HEK293T (cell line): Measurements from ENCODE around the gene GLRA3.

Source experiments
- CTCF ChIA-PET: fragments of 350-600 bp; formaldehyde crosslinking; extraction: SDS; loops from one replicate; lab custom pipeline; 2021; ENCODE audit warnings: antibody characterized with exemption, inconsistent platforms; lab: Yijun Ruan, JAX
- POLR2A ChIA-PET: fragments of 350-600 bp; formaldehyde crosslinking; extraction: SDS; loops from one replicate; lab custom pipeline; 2020; ENCODE audit warnings: antibody characterized with exemption, inconsistent platforms; lab: Yijun Ruan, JAX
- DNase-seq: peaks from one replicate; pipeline ENCODE4 v3.0.0; 2012; ENCODE audit warnings: mixed read lengths; ENCODE audit errors: extremely low spot score
- ARNT ChIP-seq: fragments of 450-650 bp; IDR thresholded peaks from 2 replicates; pipeline ENCODE4 v1.6.1; 2017; ENCODE audit warnings: mild to moderate bottlenecking
- BHLHE40 ChIP-seq: fragments of 450-650 bp; IDR thresholded peaks from 2 replicates; pipeline ENCODE4 v1.6.1; 2016; ENCODE audit warnings: mild to moderate bottlenecking, moderate library complexity, borderline replicate concordance
- CTBP1 ChIP-seq: fragments of 450-650 bp; IDR thresholded peaks from 2 replicates; pipeline ENCODE4 v1.6.1; 2016; ENCODE audit warnings: borderline replicate concordance
- ELF4 ChIP-seq: fragments of 450-650 bp; IDR thresholded peaks from 2 replicates; pipeline ENCODE4 v1.6.1; 2017; ENCODE audit warnings: antibody characterized with exemption
- FOXA1 ChIP-seq: fragments of 450-650 bp; IDR thresholded peaks from 2 replicates; pipeline ENCODE4 v1.6.1; 2016; ENCODE audit warnings: mild to moderate bottlenecking
- FOXK2 ChIP-seq: fragments of 450-650 bp; IDR thresholded peaks from 2 replicates; pipeline ENCODE4 v1.6.1; 2016; ENCODE audit warnings: mild to moderate bottlenecking
- FOXM1 ChIP-seq: fragments of 450-650 bp; IDR thresholded peaks from 2 replicates; pipeline ENCODE4 v1.6.1; 2017; ENCODE audit warnings: mild to moderate bottlenecking, borderline replicate concordance
- HDGF ChIP-seq: fragments of 450-650 bp; IDR thresholded peaks from 2 replicates; pipeline ENCODE4 v1.6.1; 2017; ENCODE audit warnings: antibody characterized with exemption, borderline replicate concordance
- L3MBTL2 ChIP-seq: fragments of 450-650 bp; conservative IDR thresholded peaks from 2 replicates; pipeline ENCODE4 v1.6.1; 2016; ENCODE audit warnings: mild to moderate bottlenecking
- LEF1 ChIP-seq: fragments of 450-650 bp; IDR thresholded peaks from 2 replicates; pipeline ENCODE4 v1.6.1; 2017; ENCODE audit warnings: mild to moderate bottlenecking, borderline replicate concordance
- NFRKB ChIP-seq: fragments of 450-650 bp; IDR thresholded peaks from 2 replicates; pipeline ENCODE4 v1.6.1; 2016; ENCODE audit warnings: mild to moderate bottlenecking, moderate library complexity
- PKNOX1 ChIP-seq: fragments of 450-650 bp; IDR thresholded peaks from 2 replicates; pipeline ENCODE4 v1.6.1; 2016
- SP1 ChIP-seq: fragments of 450-650 bp; IDR thresholded peaks from 2 replicates; pipeline ENCODE4 v1.6.1; 2017
- SUZ12 ChIP-seq: fragments of 450-650 bp; IDR thresholded peaks from 2 replicates; pipeline ENCODE4 v1.6.1; 2016; ENCODE audit warnings: mild to moderate bottlenecking
- TARDBP ChIP-seq: fragments of 450-650 bp; IDR thresholded peaks from 2 replicates; pipeline ENCODE4 v1.6.1; 2016
- ZNF384 ChIP-seq: fragments of 450-650 bp; IDR thresholded peaks from 2 replicates; pipeline ENCODE4 v1.6.1; 2016

GLRA3 gene

GRCh38 chr4:174650711-174651355, 178.2 kb downstream of the GLRA3 start:
- CTCF ChIA-PET = interaction anchor here (0.6 to 1.2 kb wide), 2 partner anchors 13 to 611 kb away, joined by 4 to 5 read pairs; no protein-coding TSS in a partner anchor
- TF ChIP-seq ZNF384 (no peak), SUZ12 (no peak), ARNT (no peak), HDGF (no peak), TARDBP (no peak), L3MBTL2 (no peak), PKNOX1 (no peak)
- POLR2A ChIA-PET = no interaction called here
- no peak for DNase-seq

GRCh38 chr4:174648812-174649211, 180.2 kb downstream of the GLRA3 start:
- TF ChIP-seq FOXM1 (no peak), ARNT (no peak)
- no peak for DNase-seq
- POLR2A ChIA-PET = no interaction called here
- CTCF ChIA-PET = no interaction called here

GRCh38 chr4:174646326-174646725, 182.7 kb downstream of the GLRA3 start:
- ChIA-PET POLR2A (no interaction called here), CTCF (no interaction called here)
- TF ChIP-seq LEF1 = no peak
- TF ChIP-seq SUZ12 = no peak
- no peak for TF ChIP-seq HDGF
- no peak for TF ChIP-seq PKNOX1
- TF ChIP-seq TARDBP = no peak
- TF ChIP-seq L3MBTL2 = no peak
- no peak for TF ChIP-seq BHLHE40
- TF ChIP-seq ZNF384 = no peak
- TF ChIP-seq NFRKB = no peak
- TF ChIP-seq SP1 = no peak
- TF ChIP-seq FOXA1 = no peak
- no peak for TF ChIP-seq FOXM1
- no peak for TF ChIP-seq ELF4
- TF ChIP-seq FOXK2 = no peak
- no peak for TF ChIP-seq CTBP1
- DNase-seq = no peak

GRCh38 chr4:174640146-174640545, 188.9 kb downstream of the GLRA3 start:
- DNase-seq = no peak
- CTCF ChIA-PET = no interaction called here
- TF ChIP-seq ARNT = no peak
- no peak for TF ChIP-seq PKNOX1
- TF ChIP-seq FOXK2 = no peak
- TF ChIP-seq BHLHE40 = no peak
- no peak for TF ChIP-seq SUZ12
- no peak for TF ChIP-seq ELF4
- no peak for TF ChIP-seq TARDBP
- no peak for TF ChIP-seq HDGF
- TF ChIP-seq CTBP1 = no peak
- POLR2A ChIA-PET = no interaction called here

- ChIA-PET POLR2A (no interaction called here), CTCF (no interaction called here)
- DNase-seq = no peak
- no peak for TF ChIP-seq FOXA1
- TF ChIP-seq FOXM1 = no peak
- TF ChIP-seq BHLHE40 = no peak
- no peak for TF ChIP-seq ELF4
- TF ChIP-seq SUZ12 = no peak
- no peak for TF ChIP-seq PKNOX1
Measured at GRCh38 chr4:174635732-174636131, 193.3 kb downstream of the GLRA3 start.

GRCh38 chr4:174633399-174633798, 195.6 kb downstream of the GLRA3 start:
- TF ChIP-seq ZNF384 (no peak), NFRKB (no peak), ARNT (no peak), FOXM1 (no peak), SP1 (no peak), HDGF (no peak), FOXK2 (no peak), LEF1 (no peak), FOXA1 (no peak), PKNOX1 (no peak), L3MBTL2 (no peak)
- no peak for DNase-seq
- ChIA-PET CTCF (no interaction called here), POLR2A (no interaction called here)
